ENCODE measurements around the gene FADS2.

DNA sequence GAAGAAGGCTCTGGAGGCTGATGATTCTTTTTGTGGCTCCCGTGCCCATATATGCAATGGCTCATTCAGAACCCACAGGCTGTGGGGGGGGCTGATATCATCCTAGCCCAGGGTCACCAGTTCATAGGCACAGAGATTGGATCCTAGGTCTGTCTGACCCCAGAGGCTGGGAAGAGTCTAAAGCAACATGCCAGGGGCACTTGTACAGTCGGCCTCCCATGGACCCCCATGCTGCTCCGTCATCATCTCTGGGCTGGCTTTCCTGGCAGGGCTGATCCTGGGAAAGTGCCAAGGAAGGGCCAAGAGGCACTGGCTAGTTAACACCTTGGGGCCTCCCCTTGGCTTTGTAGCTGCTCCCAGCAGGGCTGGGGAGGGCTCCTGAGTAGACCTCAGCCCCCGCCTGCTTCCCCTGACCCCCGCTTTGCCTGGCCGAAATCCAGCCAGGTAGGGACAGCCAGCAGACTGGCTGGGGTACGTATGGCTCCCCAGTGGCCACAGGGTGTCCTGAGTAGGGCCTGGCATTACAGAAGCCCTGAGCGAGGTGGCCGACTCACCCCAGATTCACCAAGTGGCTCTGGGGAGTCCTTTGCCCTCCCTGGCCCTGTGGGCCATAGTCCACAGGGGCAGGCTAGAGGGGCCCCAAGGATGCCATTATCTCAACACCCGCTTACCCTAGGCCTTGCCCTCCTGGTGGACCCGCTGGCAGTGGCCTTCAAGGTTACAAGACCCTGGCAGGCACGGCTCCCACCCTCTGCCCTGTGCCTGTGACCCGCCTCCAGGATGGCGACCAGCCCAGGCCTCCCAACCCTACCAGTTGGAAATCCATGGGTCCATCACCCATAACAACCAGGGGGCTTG is 40.7 kb downstream of the FADS2 start:
- TF ChIP-seq, protein P1, sequence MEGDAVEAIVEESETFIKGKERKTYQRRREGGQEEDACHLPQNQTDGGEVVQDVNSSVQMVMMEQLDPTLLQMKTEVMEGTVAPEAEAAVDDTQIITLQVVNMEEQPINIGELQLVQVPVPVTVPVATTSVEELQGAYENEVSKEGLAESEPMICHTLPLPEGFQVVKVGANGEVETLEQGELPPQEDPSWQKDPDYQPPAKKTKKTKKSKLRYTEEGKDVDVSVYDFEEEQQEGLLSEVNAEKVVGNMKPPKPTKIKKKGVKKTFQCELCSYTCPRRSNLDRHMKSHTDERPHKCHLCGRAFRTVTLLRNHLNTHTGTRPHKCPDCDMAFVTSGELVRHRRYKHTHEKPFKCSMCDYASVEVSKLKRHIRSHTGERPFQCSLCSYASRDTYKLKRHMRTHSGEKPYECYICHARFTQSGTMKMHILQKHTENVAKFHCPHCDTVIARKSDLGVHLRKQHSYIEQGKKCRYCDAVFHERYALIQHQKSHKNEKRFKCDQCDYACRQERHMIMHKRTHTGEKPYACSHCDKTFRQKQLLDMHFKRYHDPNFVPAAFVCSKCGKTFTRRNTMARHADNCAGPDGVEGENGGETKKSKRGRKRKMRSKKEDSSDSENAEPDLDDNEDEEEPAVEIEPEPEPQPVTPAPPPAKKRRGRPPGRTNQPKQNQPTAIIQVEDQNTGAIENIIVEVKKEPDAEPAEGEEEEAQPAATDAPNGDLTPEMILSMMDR (IDR thresholded peaks at IDR 0.05 in 2 of 3, conservative IDR thresholded peaks at IDR 0.05 in 1 of 3; ENCODE audit: borderline replicate concordance in 1 of 3, insufficient read depth in 1 of 3, low read depth in 2 of 3, low read length in 2 of 3) = no peak
- TF ChIP-seq CBX3 (IDR thresholded peaks at IDR 0.05; ENCODE audit: low read depth) = no peak
- TF ChIP-seq FOSL1 (IDR thresholded peaks at IDR 0.05; ENCODE audit: low read depth) = no peak
- TF ChIP-seq POLR2AphosphoS5 (IDR thresholded peaks at IDR 0.05; ENCODE audit: low read depth, low read length) = no peak
- TF ChIP-seq POLR2A (IDR thresholded peaks at IDR 0.05; ENCODE audit: borderline replicate concordance, extremely low read depth, insufficient read depth, insufficient read length) = no peak
- TF ChIP-seq EZH2 (IDR thresholded peaks at IDR 0.05) = no peak
- TF ChIP-seq RAD21 (IDR thresholded peaks at IDR 0.05; ENCODE audit: low read depth) = no peak
- TF ChIP-seq CEBPB (IDR thresholded peaks at IDR 0.05; ENCODE audit: low read depth) = no peak
- no peak for TF ChIP-seq EZH2phosphoT487 (IDR thresholded peaks at IDR 0.05; ENCODE audit: borderline replicate concordance)
- no peak for TF ChIP-seq MAX (IDR thresholded peaks at IDR 0.05)
- TF ChIP-seq, protein P2, sequence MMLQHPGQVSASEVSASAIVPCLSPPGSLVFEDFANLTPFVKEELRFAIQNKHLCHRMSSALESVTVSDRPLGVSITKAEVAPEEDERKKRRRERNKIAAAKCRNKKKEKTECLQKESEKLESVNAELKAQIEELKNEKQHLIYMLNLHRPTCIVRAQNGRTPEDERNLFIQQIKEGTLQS (IDR thresholded peaks at IDR 0.05) = no peak
- TF ChIP-seq REST (IDR thresholded peaks at IDR 0.05; ENCODE audit: low read depth) = no peak
- TF ChIP-seq ELF1 (IDR thresholded peaks at IDR 0.05; ENCODE audit: borderline replicate concordance, low read depth) = no peak

Data from HCT116 (cell line).